Measurements from ENCODE around the gene NME7. TPM values are rescaled to one million over a fixed set of nuclear protein-coding genes. Genes with fewer than 3 reads are reported as not detected.
A peak's percentile ranks its signal among the peaks of the same experiment; 100 is the strongest.

Gene NME7
- total RNA-seq, 1 experiment from 2014 or later = 9.0 TPM

GRCh38 chr1:169371404-169371803 is 3.8 kb upstream of the NME7 start:
- intact Hi-C loops (cut with micrococcal nuclease; ENCODE audit: unreplicated experiment) = no loop called here
- H3K4me1 Mint-ChIP-seq (ENCODE audit: low read depth, unreplicated experiment) = no peaks in the 10 kb centered on the region
- H3K9me3 ChIP-seq = no peaks in the 10 kb centered on the region
- H3K27ac Mint-ChIP-seq (ENCODE audit: unreplicated experiment) = no peak overlapping the region
- H3K4me1 ChIP-seq = no peaks in the 10 kb centered on the region
- H3K27me3 Mint-ChIP-seq (ENCODE audit: insufficient read depth, unreplicated experiment) = no peaks in the 10 kb centered on the region
- H3K4me3 ChIP-seq (ENCODE audit: low read depth, low read length) = no peak overlapping the region
- H3K9me3 Mint-ChIP-seq (ENCODE audit: unreplicated experiment) = no peaks in the 10 kb centered on the region
- ChIA-PET CTCF (no interaction called here), POLR2A (no interaction called here)
- no peak overlapping the region for H3K4me3 Mint-ChIP-seq (ENCODE audit: unreplicated experiment)
- no TSS peak for BruUV-seq (replicated peaks)
- no peak for TF ChIP-seq CTCF (IDR thresholded peaks at IDR 0.05; ENCODE audit: insufficient read depth in 1 of 2, low read depth in 1 of 2, low read length in 1 of 2, severe bottlenecking in 1 of 2, unreplicated experiment in 1 of 2)
- no peaks in the 10 kb centered on the region for H3K27me3 ChIP-seq (replicated peaks; ENCODE audit: control insufficient read depth, insufficient read depth, low read length)
- peaks cover 6% of the 10 kb centered on the region for H3K36me3 Mint-ChIP-seq (ENCODE audit: insufficient read depth, unreplicated experiment)
- no peak for DNase-seq
- no peaks in the 10 kb centered on the region for H3K36me3 ChIP-seq (ENCODE audit: control insufficient read depth, insufficient read depth, low read length)

GRCh38 chr1:169368406-169368769 is 791 bp upstream of the NME7 start:
- no peaks in the 10 kb centered on the region for H3K36me3 ChIP-seq (ENCODE audit: control insufficient read depth, insufficient read depth, low read length)
- DNase-seq = peak in 1 of 2 experiments; percentile 37
- no peaks in the 10 kb centered on the region for H3K27me3 Mint-ChIP-seq (ENCODE audit: insufficient read depth, unreplicated experiment)
- BruUV-seq (replicated peaks) = TSS peak; percentile 38
- no peak overlapping the region for H3K4me3 Mint-ChIP-seq (ENCODE audit: unreplicated experiment)
- intact Hi-C loops (cut with micrococcal nuclease; ENCODE audit: unreplicated experiment) = loop anchor here (5.0 kb wide), 1 partner anchor 179 kb away; no protein-coding TSS in a partner anchor
- no peak overlapping the region for H3K27ac Mint-ChIP-seq (ENCODE audit: unreplicated experiment)
- H3K36me3 Mint-ChIP-seq (ENCODE audit: insufficient read depth, unreplicated experiment) = peaks cover 6% of the 10 kb centered on the region
- H3K4me3 ChIP-seq (ENCODE audit: low read depth, low read length) = peak overlapping the region; percentile 72
- H3K4me1 Mint-ChIP-seq (ENCODE audit: low read depth, unreplicated experiment) = no peaks in the 10 kb centered on the region
- ChIA-PET CTCF (interaction anchor here (0.6 to 1.6 kb wide), 7 partner anchors 20 to 765 kb away, joined by 3 to 8 read pairs (median 3); no protein-coding TSS in a partner anchor), POLR2A (interaction anchor here (0.6 to 1.2 kb wide), 3 partner anchors 130 to 1223 kb away, joined by 3 to 4 read pairs (median 3); no protein-coding TSS in a partner anchor)
- no peaks in the 10 kb centered on the region for H3K4me1 ChIP-seq
- H3K27me3 ChIP-seq (replicated peaks; ENCODE audit: control insufficient read depth, insufficient read depth, low read length) = no peaks in the 10 kb centered on the region
- no peaks in the 10 kb centered on the region for H3K9me3 Mint-ChIP-seq (ENCODE audit: unreplicated experiment)
- TF ChIP-seq CTCF (IDR thresholded peaks at IDR 0.05; ENCODE audit: insufficient read depth in 1 of 2, low read depth in 1 of 2, low read length in 1 of 2, severe bottlenecking in 1 of 2, unreplicated experiment in 1 of 2) = no peak
- no peaks in the 10 kb centered on the region for H3K9me3 ChIP-seq

GRCh38 chr1:169367096-169367685 is 406 bp downstream of the NME7 start:
- Histone ChIP-seq H3K4me1 (no peaks in the 10 kb centered on the region), H3K4me3 (ENCODE audit: low read depth, low read length) (peak overlapping the region; percentile 72), H3K9me3 (no peaks in the 10 kb centered on the region), H3K27me3 (replicated peaks; ENCODE audit: control insufficient read depth, insufficient read depth, low read length) (no peaks in the 10 kb centered on the region), H3K36me3 (ENCODE audit: control insufficient read depth, insufficient read depth, low read length) (no peaks in the 10 kb centered on the region)
- no peak overlapping the region for H3K4me3 Mint-ChIP-seq (ENCODE audit: unreplicated experiment)
- H3K27ac Mint-ChIP-seq (ENCODE audit: unreplicated experiment) = no peak overlapping the region
- no peaks in the 10 kb centered on the region for H3K4me1 Mint-ChIP-seq (ENCODE audit: low read depth, unreplicated experiment)
- POLR2A ChIA-PET = interaction anchor here (0.6 kb wide), 1 partner anchor 26 kb away, joined by 3 read pairs; no protein-coding TSS in a partner anchor
- CTCF ChIA-PET = interaction anchor here (0.9 to 1.6 kb wide), 2 partner anchors 19 to 142 kb away, joined by 3 to 6 read pairs; no protein-coding TSS in a partner anchor
- H3K27me3 Mint-ChIP-seq (ENCODE audit: insufficient read depth, unreplicated experiment) = no peaks in the 10 kb centered on the region
- TF ChIP-seq CTCF (IDR thresholded peaks at IDR 0.05; ENCODE audit: insufficient read depth in 1 of 2, low read depth in 1 of 2, low read length in 1 of 2, severe bottlenecking in 1 of 2, unreplicated experiment in 1 of 2) = no peak
- no peaks in the 10 kb centered on the region for H3K9me3 Mint-ChIP-seq (ENCODE audit: unreplicated experiment)
- no peak for DNase-seq
- H3K36me3 Mint-ChIP-seq (ENCODE audit: insufficient read depth, unreplicated experiment) = peaks cover 6% of the 10 kb centered on the region
- intact Hi-C loops (cut with micrococcal nuclease; ENCODE audit: unreplicated experiment) = loop anchor here (5.0 kb wide), 1 partner anchor 180 kb away; no protein-coding TSS in a partner anchor
- BruUV-seq (replicated peaks) = TSS peak; percentile 64
